GM19452 (cell line): Measurements from ENCODE around the gene CADPS.

ENCODE experiments used
- ATAC-seq: cut with Tn5 transposase; IDR thresholded peaks from one replicate; pipeline ENCODE4 v1.9.1; 2021; ENCODE audit not compliant: unreplicated experiment

The CADPS gene

DNA sequence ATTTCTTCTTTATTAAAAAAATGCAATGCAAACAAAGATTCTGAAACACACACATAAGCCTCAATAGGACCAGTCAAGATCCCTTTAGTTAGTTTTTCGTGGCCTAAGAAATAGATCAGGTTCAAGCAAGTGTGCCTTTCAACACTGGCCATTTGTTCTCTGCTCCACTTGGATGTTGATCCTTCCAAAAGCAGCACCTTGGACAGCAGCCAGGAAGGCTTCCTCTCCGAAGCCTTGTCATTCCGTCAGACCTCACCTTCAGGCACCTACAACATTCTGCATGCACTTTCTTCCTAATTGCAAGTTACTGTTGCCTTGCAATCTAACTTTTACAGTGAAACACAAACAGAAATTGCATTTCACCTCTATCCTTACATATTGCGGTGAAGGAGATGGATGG is 346.0 kb downstream of the CADPS start:
- no peak for ATAC-seq

GRCh38 chr3:62527474-62527873 is 347.7 kb downstream of the CADPS start:
- no peak for ATAC-seq

GRCh38 chr3:62525281-62525680 is 349.9 kb downstream of the CADPS start:
- ATAC-seq, result no peak

DNA sequence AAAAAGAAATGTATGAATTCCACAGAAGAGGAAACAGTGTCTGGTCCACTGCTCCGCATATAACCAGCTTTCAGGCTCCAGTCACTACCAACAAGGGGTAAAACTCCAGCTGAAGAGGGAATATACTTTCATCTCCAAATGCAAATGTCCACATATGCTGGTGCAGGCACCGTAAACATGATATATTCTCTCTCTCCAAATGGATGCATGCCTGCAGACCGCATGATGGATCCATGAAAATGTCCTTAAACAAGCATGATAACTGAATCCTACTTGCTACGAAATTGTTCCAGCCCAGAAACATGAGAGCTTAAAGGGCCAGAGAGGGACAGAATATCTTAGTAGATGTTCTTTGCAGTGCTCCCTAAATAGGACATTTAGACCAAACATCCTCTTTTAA is 351.5 kb downstream of the CADPS start:
- no peak for ATAC-seq

DNA sequence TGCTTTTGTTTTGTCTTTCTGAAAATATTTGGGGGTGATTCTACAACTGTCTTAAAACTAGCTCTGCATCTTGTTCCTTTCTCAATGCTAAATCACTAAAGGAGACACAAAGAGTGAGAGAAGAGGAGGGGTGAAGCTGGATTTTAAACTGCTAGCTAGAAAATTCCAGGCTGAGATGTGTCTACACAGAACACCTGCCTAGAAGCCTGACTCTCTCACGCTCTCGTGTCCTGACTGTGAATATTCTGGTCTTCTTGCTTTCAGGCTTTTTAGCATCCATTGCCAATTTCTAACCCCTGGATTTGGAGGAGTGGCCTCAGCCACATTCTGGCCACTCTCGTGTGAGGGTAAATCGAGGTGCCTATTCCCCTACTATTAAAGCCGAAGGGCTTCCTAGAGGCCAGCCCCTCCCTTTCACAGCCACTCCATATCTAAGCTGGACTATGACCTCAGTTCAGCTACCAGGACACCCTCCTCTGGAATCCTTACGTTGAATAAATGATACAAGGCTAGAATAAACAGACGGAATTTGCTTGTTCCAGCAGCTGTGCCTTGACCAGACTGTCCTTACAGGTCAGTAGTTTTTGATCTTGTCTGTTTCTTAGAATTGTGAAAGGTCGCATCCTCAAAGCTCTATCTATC is 353.6 kb downstream of the CADPS start:
- ATAC-seq, result no peak

DNA sequence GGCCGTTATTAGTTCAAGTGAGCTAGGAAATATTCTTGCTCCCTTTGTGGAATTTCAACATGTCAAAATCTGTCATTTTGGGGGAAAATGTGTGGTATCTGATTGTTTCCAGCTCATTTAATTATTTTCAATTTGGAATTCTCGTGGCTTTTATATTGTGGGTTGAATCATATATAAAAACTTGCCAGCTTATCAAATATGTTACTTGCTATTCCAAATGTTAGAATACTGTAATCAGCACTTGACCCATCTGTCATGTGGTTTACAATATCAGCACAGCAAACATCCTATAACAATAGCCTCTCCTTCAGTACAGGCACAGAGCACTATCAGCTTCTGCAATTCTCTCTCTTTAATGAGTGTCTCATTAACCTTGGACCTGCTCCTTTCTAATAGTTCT is 371.7 kb downstream of the CADPS start:
- ATAC-seq, result no peak

DNA sequence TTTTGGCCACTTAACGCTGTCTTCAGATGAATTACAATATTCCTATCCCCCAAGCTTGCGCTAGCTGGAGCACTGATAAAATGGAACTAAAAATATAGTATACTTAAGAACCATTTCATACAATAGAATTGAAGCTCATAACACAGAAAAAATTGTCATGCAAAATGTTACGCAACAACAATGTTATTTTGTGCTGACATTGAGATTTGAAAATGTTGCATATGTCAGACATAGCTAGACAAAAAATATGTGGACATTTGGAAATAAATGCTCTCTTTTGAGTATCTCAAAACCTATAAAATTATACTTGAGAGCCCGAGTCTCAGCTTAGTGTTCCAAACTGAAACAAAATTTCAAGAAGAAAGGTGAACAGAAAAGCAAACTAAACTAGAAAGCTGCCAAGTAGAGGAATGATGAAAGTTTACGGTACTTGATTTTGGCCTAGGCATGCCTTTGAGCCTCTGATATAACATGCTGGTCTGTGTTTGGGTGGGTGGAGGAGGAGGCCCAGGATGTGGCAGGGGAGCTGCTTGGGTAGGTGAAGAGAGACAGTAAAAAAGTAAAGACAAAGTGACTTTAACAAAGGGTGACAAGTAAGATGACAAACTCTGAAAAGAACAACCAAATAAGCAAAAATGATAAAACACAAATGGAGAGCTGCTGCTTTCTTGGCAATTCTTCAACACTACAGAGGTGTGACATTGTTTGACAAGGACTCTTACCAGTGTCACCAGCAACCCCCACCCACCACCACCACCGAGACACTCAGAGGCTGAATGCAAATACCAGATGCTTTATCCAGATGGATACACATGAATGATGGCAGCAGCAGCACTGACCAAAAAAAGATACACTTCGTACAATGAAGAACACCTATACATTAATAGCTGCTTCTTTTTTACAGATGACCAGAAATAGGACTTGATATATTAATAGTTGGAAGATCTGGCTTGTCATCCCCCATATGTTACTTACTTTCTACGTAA is 372.6 kb downstream of the CADPS start:
- ATAC-seq, result no peak

DNA sequence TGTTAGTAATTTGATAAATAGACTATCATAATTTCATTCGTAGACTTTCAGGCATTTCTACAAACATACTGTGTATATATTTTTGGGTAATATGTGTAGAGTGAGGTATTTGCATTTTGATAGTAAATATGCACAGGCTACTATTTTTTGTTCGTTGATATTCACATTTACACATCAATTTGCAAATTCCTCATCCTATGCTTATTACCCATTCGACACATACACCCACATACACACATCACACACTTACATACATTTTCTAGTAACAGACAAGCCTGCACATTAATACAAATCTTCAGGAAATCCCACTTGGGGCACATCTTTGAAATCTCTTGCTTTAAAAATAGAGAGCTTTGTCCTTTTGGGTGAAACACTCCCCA is 373.9 kb downstream of the CADPS start:
- no peak for ATAC-seq

DNA sequence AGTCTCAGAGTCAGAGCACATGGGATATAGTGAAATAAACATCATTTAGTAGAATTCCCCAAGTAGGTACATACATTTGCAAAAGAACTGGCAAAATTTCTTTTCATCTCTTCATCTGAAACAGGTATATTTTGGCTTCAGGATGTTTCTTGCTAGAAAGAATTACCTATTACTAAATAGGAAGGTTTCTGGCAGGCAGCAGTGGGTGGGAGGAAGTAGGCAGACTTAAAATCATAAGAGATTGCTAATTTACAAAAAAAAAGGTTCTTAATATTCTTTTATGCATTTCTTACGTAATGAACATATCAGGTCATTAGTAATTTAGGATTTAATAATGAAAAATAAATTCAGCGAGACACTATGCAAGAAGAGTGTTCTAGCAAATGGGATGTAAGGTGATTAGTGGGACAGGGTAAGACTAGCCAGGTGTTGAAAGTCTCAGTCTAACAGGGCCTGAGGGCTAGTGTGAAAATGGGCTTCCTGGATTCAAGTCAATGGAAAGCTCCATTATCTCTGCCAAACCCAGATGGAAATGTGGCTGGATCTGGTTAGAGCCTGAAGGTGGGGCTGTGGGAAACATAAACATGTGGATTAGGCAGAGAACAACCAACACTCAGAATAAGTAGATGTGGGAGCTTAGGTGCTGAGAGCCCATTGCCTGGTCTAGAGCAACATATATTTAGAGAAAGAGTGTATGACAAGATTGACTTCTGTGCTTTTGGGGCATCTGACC is 374.5 kb downstream of the CADPS start:
- no peak for ATAC-seq

DNA sequence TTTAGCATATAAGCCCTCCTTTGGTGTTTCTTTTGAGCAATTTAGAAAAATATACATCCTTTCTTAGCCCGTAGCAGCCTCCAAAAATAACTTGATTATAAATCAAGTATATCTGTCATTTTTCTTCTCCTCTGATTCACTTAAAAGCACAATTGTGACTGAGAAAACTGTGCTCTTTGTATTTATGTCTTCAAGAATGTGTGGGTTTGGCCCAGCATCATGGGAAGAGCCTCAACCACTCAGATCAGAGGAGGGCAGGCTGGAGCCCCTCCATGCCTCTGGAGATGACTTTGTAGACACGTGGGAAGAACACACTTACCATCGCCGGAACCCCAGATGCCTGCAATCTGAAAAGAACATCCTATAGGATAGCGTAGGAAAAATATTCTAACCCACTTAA is 378.1 kb downstream of the CADPS start:
- ATAC-seq, result no peak

DNA sequence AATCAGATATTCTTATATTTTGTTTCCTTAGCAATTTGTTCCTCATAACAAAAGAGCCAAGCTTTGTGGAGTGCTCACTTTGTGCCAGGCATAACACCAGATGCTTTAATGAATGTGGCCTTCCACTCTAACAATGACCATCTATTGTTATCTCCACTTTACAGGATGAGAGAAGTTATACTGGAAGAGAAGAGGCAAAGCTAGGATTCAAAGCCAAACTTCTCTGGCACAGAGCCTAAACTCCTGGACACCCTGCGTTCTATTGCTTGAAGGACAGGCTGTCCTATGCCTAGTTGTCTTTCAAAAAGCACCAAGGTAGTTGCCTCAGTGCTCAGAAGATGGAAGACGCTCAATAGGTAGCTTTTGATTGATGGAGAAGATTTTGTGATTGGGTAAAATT is 378.7 kb downstream of the CADPS start:
- no peak for ATAC-seq

- ATAC-seq, result no peak
Observed at GRCh38 chr3:62493109-62493801, 382.0 kb downstream of the CADPS start.

DNA sequence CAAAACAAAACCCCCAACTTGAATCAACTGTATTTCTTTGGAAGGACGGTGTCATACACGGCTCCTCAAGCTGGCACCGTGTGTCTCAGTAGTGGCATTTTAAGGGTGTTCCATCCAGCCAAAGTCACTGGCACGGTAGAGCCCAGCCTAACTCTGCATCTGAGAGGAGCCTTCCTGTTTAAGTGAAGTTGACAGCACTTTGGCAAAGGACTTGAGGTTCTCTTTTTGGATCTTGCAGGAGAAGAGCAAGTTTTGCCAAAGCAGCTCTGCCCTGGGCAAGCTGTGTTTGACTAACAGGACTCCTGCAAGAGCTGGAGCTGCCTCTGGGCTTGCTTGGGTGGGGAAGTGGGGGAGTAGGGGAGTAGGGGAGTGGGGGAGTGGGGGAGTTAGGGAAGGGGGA is 392.3 kb downstream of the CADPS start:
- no peak for ATAC-seq

- ATAC-seq, result no peak
Observed at GRCh38 chr3:62481962-62482361, 393.3 kb downstream of the CADPS start.

DNA sequence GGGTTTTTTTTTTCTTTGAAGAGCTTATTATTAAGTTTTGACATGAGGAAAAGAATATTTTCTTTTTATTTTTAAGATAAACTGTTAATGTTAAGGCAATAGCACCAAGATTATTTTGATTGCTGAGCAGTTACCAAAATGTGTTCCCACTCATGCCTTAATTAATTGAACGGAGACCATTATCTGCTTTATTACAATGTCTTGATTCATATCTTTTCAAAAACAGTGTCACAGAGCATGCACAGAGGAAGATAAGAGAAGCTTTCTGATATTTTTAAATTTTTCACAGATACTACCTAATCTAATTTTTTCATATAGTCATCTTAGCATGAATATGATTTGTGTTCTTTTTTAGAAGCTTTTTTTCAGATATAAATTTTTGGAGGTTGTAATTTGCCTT is 395.2 kb downstream of the CADPS start:
- no peak for ATAC-seq

DNA sequence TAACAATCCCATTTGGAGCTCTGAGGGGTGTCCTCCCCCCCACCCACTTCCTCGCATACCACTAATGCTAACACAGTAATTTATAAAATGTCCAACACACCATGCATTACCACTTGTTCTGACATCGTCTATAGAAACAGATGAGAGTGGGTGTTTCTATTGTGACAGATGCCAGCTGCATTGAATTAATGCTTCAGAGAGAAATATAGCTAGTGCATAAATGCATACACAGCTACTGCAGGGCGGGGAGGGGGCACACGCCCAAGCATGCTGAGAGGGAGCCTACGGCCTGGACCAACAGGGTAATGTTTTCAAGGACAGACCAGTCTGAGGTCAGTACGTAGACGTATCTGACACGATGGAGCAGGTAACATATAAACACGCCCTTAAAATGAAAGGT is 395.9 kb downstream of the CADPS start:
- no peak for ATAC-seq

- ATAC-seq, result no peak
Observed at GRCh38 chr3:62475306-62475705, 399.9 kb downstream of the CADPS start.

DNA sequence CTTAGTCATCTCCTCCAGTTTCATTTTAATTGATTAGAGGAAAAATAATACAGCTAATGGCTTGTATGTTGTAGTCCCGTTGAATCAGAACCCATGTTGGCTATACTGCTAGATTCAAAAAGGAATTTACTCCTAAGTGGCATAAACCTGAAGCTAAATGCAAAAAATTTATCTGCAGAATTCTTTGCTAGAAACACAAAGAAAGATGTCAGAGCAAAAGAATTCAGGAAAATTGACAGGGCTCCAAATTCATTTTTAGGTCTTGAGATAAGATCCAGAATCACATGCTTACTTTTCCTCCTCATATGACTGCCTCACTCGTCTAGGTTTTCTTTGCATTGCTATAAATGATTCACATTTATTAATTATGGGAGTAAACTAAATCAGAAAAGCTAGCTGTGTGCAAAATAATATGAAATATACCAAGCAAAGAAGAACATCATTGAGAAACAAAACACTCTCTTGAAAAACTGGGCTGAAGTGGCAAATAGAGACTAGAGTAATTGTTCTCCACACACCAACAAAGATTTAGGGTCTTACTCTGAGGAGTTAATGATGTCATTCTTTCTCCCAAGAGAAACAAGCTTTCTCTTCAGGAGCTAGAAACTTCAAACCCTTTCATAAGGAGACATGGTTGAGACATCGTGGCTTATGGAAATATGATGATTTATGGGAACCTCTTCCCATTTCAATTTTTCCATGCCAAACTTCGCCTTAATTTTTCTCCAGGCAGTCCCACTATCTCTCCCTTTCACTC is 407.1 kb downstream of the CADPS start:
- ATAC-seq, result no peak

- ATAC-seq, result no peak
Observed at GRCh38 chr3:62462788-62463187, 412.4 kb downstream of the CADPS start.

- ATAC-seq, result no peak
Observed at GRCh38 chr3:62462104-62462762, 413.0 kb downstream of the CADPS start.
